NK-92 (cell line): ENCODE results near the gene VDR.

ENCODE experiments used
- DNase-seq: peaks from one replicate; lab custom pipeline; 2025; ENCODE audit not compliant: unreplicated experiment; lab: John Stamatoyannopoulos, UW

VDR gene

DNA sequence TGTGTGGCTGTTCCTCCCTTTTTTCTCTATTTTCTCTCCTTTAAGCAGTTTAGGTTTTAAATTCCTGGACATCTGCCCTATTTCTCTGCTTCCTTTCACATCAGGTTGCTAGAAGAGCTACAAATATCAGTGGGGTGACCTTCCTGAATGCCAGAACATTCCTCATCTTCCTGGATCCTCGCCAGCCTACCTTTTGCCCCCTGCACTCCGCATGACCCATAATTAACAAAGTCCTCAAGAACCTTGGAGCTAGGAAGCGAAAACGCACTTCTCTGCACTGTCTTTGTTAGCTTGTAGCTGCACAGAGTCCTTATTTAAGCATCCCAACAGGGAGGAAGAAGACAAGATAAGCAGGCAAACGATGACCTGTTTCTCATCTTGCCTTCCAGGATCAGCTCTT, 30.5 kb downstream of the VDR start:
- DNase-seq = no peak

DNA sequence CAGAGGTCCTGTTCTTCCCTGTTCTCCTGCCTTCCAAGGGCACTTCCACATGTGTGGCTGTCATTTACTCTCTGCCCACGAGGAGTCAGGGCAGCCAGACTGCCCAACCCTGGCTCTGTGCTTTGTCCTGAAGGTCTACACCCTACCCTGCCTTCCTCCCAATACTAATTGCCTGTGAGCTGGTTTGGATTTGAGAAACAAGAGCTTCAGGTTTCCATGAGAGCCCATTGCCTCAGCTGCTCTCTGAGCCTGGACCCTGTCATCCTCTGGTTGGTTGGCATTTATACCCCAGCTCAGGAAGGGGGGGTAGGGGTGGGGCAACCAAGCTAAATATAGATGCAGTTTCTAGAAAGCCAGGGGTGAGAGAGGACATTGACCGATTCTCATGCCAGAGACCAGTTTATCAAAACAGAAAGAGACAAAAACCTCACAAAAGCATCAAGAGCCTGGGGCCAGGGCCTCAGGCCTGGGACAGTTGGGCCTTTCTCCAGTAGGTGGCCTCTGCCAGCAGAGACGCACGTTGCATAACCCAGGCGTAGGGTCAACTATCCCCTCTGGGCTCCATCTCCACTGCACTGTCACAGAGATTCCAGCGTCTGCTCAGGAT, 34.5 kb downstream of the VDR start:
- no peak for DNase-seq

GRCh38 chr12:47868552-47869031, 36.2 kb downstream of the VDR start:
- no peak for DNase-seq

DNA sequence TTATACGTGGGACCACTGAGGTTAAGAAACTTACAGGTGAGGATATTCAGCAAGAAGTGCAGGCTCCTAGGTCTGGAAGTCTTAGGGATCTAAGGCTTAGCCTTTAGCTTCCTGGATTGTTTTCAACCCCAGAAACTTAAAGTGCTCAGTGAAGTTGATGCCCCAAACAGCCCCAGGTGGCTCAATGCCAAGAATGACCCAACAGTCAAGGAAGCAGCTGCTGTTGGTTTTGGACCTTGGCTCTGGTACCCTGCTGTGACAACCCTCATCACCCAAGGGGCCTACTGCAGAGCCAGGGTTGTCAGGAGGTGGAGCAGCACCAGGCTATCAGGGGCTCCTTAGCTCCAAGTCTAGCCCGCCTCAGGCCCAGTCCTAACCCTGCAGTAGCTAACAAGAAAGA, 36.8 kb downstream of the VDR start:
- no peak for DNase-seq

- no peak for DNase-seq
These were observed 37.3 kb downstream of the VDR start for GRCh38 chr12:47867495-47867941.

- no peak for DNase-seq
These were observed 40.1 kb downstream of the VDR start for GRCh38 chr12:47864646-47865235.

GRCh38 chr12:47863985-47864384, 40.8 kb downstream of the VDR start:
- DNase-seq = no peak

GRCh38 chr12:47863467-47863866, 41.3 kb downstream of the VDR start:
- no peak for DNase-seq

DNA sequence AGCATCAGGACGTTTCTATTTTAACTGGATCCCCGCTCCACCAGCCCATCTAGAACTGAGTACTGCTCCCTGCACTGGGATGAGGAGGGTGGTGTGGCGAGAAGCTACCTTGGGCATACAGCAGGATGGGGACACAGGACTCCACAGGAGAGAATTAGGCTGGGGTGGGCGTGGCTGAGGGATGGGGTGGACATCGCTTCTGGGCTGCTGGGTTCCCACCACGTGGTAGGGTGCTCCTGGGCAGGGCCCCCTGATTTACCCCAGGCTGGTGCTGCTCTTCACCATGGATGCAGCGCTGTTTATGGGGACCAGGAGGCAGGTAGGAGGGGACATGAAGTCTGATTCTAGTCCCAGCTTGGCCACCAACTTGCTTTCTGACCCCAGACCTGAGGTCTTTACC, 41.9 kb downstream of the VDR start:
- DNase-seq = no peak

DNA sequence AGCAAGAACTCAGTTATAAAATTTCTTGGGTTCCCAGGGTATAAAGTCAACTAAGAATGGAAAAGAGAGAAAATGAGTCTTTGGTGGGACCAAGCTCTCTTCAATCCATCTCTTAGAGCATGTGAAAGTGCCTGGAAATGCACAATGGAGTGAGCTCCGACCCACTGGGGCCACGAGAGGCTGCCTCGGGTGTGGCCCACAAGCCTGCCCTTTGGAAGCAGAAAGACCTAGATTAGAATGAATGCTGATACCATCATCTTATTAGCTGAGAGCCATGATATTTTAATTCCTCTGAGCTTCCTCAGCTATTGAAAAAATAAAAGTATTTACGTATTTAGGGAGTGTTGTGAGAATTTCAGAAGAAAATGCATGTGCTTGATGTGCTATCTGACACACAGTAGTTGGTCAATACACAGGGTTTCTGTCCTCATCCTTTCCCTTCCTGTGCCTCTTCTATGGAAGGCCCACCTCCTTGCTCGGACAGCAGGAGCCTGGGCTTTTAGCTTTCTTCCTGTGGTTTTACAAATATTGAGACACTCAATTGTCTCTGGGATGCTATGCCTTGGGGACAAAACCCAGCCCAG, 42.5 kb downstream of the VDR start:
- DNase-seq = no peak

- DNase-seq = no peak
These were observed 43.9 kb downstream of the VDR start for GRCh38 chr12:47860873-47861272.

- no peak for DNase-seq
These were observed 44.4 kb downstream of the VDR start for GRCh38 chr12:47860279-47860841.

GRCh38 chr12:47858511-47859266, 46.1 kb downstream of the VDR start:
- no peak for DNase-seq

DNA sequence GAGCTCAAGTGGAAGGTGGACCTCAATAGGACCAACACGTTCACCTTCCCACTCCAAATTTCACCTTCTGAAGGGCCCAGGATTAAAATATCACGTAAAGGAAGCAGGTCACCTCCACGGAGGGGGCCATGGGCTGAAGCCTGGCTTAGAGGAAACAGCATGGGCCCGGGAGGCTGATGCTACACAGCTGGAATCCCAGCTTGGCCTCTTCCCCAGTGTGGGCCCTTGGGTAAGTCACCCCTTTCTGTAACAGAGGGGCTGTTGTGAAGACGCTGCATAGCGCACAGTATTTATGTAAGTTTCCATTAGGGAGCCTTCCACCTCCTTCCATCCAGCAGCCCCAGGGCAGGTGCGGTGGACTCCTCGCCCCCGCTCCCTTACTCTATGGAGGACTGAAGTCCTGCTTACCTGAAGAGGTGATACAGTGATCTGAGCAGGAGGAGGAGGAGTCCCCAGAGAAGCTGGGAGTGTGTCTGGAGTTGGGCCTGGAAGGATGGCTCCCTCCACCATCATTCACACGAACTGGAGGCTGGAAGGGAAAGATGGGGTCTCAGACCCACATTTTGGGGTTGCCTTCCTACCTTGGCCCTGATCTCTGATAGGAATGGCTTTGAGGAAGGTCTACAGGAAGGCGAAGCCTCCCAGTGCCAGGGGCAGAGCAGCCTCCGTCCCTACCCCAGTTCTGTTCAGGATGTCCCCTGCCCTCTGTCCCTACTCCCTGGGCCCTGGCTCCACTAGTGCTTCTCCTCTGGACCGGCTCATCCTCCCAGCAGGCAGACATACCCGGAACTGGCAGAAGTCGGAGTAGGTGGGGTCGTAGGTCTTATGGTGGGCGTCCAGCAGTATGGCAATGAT, 47.8 kb downstream of the VDR start:
- no peak for DNase-seq

- DNase-seq = no peak
These were observed 48.7 kb downstream of the VDR start for GRCh38 chr12:47856094-47856493.

GRCh38 chr12:47855502-47855901, 49.3 kb downstream of the VDR start:
- no peak for DNase-seq

DNA sequence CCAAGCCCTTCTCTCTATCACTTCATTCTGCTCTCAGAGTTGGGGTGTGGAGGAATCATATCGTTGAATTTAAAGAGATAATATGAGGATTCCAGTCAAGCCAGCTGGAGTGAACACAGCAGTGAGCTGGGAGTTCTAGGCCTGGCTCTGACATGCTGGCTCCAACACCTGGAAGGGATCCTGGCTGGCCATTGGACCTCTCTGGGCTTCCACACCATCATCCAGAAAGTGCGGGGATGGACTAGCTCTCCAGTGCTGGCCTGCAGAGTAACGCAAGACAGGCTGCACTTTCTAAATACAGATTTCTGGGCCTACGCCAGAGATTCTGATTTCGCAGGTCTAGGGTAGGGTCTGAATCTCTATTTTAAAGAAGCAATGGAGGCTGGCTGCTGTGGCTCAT, 50.3 kb downstream of the VDR start:
- DNase-seq = no peak

DNA sequence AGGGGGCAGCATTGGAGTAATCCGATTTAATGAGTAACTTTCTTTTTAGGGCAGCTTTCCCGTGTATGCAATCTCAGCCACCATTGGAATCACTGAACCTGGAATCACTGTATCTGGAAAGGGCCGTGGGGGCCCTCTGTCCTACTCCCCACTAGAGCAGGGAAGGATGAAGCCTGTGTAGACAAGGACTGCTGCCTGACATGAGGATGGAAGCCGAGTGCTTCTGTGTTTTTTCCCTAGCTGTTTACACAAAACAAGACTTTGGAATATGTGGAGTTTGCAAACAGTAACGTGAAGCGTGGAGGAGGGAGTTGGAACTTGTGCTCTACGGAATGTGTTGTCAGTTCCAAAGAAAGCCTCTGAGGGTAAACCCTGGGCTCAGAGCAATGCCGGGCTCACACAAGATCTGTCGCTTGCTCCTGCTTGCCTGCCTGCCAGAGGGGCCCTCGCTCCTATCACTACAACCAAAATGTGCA, 52.7 kb downstream of the VDR start:
- DNase-seq = no peak

- no peak for DNase-seq
These were observed 53.4 kb downstream of the VDR start for GRCh38 chr12:47851303-47851952.
